NCI-H524 treated with DMSO at 0.1 percent for 48 hours (cell line): ENCODE results near the gene CAMKMT.
"Not testable (repeated sequence)": the region's sequence is repeated elsewhere in the genome, so short reads cannot be mapped to it uniquely, and the experiment has no call there.

ENCODE experiments used
- DNase-seq: peaks from one replicate; lab custom pipeline; 2025; lab: John Stamatoyannopoulos, UW

The CAMKMT gene

GRCh38 chr2:44505664-44506063 lies 143.9 kb downstream of the CAMKMT start:
- DNase-seq = not testable (repeated sequence)

GRCh38 chr2:44510246-44510645 lies 148.5 kb downstream of the CAMKMT start:
- DNase-seq = no peak

GRCh38 chr2:44515416-44515815 lies 153.7 kb downstream of the CAMKMT start:
- DNase-seq = no peak

- DNase-seq = no peak
Measured at GRCh38 chr2:44519026-44519425, 157.3 kb downstream of the CAMKMT start.

GRCh38 chr2:44522846-44523245 lies 161.1 kb downstream of the CAMKMT start:
- no peak for DNase-seq

GRCh38 chr2:44524347-44524926 lies 162.7 kb downstream of the CAMKMT start:
- DNase-seq = no peak

- DNase-seq = no peak
Measured at GRCh38 chr2:44526352-44526751, 164.6 kb downstream of the CAMKMT start.

GRCh38 chr2:44528595-44528994 lies 166.8 kb downstream of the CAMKMT start:
- DNase-seq = no peak

- DNase-seq = no peak
Measured at GRCh38 chr2:44529448-44529847, 167.7 kb downstream of the CAMKMT start.

- no peak for DNase-seq
Measured at GRCh38 chr2:44531289-44531688, 169.5 kb downstream of the CAMKMT start.

GRCh38 chr2:44532031-44532430 lies 170.3 kb downstream of the CAMKMT start:
- DNase-seq = no peak

- DNase-seq = no peak
Measured at GRCh38 chr2:44533508-44533907, 171.8 kb downstream of the CAMKMT start.

GRCh38 chr2:44535376-44535775 lies 173.6 kb downstream of the CAMKMT start:
- DNase-seq = no peak

- DNase-seq = no peak
Measured at GRCh38 chr2:44537264-44537663, 175.5 kb downstream of the CAMKMT start.

- no peak for DNase-seq
Measured at GRCh38 chr2:44542520-44542919, 180.8 kb downstream of the CAMKMT start.

GRCh38 chr2:44543773-44544725 lies 182.3 kb downstream of the CAMKMT start:
- no peak for DNase-seq

- no peak for DNase-seq
Measured at GRCh38 chr2:44545005-44545404, 183.3 kb downstream of the CAMKMT start.

GRCh38 chr2:44546459-44547127 lies 184.8 kb downstream of the CAMKMT start:
- DNase-seq = no peak

GRCh38 chr2:44547718-44548117 lies 186.0 kb downstream of the CAMKMT start:
- no peak for DNase-seq

GRCh38 chr2:44548221-44549098 lies 186.7 kb downstream of the CAMKMT start:
- DNase-seq = no peak

GRCh38 chr2:44549099-44549471 lies 187.3 kb downstream of the CAMKMT start:
- DNase-seq = no peak

GRCh38 chr2:44549856-44550255 lies 188.1 kb downstream of the CAMKMT start:
- DNase-seq = no peak
